GM18499 (cell line): ENCODE results near the gene ST6GAL1.
"Not testable (repeated sequence)": the region's sequence is repeated elsewhere in the genome, so short reads cannot be mapped to it uniquely, and the experiment has no call there.

ENCODE experiments used
- ATAC-seq: cut with Tn5 transposase; IDR thresholded peaks from one replicate; pipeline ENCODE4 v1.9.1; 2021; ENCODE audit warnings: moderate number of reproducible peaks; ENCODE audit not compliant: insufficient read depth, unreplicated experiment

ST6GAL1 gene

DNA sequence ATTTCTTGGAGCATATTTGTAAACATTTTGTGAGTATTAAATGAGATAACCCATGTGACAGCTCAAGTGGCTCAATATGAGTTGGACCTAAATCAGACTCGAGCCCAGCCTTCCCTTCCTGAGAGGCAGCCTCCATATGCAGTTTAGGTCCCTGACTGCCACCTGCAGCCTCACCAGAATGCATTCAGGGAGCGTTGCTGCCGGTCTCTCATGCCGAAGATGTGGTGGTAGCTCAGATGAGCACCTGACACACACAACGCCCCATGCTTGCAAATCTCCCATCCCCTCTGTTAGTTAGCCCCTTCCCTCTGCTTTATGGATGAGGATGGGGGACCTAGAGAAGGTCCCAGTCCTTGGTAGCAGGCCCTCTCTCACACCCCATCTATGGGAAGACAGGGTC, 9.2 kb downstream of the ST6GAL1 start:
- ATAC-seq: no peak

DNA sequence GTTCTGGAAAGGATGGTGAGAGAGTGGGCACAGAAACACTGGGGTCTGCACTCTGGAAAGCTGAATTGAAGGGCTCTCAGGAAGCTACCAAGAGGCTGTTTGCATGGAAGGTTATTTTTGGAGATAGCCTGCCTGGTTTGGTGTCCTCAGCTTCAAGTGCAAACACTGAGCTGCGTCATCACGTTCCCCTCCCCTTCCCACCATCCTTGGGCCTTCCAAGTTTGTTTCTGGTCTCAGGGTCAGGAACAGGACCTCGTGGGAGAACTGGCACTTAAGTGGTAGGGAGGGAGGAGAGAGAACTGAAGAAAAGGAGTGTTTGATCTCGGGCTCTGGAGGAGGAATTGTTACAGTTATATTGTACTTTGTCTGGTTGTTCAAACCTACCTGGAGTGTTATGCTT, 10.6 kb downstream of the ST6GAL1 start:
- ATAC-seq: no peak

DNA sequence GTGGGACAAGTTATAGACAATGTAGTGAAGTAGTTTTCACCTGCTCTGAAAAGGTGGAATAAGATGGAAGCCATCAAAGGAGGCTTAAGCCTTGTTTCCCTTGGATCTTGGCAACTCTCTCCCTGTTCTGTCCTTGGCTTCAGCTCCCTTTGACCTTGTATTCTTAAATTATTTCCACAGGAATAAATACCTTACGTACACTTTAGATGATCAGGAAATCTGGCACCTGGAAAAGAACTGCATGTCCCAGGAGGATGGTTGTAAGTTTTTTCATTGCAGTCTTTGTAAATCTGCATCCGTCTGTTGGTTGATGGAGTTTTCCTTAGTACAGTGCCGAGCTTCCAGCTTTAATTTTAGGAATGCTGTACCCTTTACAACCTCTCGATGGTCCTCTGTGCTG, 11.8 kb downstream of the ST6GAL1 start:
- no peak for ATAC-seq

DNA sequence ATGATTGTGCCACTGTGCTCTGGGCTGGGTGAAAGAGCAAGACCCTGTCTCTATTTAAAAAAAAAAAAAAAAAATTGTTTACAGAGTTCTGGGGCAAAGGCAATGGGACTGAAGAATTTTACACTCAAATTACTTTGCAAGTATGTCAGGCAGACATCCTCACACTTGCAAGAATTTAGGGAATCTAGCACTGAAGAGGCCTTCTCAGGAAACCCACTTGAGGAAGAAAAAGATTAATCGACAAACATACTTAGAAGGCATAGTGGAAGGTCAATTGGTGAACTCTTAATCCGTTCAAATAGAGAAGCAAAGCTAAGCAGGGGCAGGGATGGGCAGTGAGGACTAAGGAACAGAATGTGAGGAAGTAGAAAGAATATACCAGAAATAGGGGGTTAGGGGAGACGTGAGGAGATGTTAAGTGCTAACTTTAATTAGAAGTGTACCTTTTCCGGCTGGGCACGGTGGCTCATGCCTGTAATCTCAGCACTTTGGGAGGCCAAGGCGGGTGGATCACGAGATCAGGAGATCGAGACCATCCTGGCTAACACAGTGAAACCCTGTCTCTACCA, 15.0 kb downstream of the ST6GAL1 start:
- no peak for ATAC-seq

DNA sequence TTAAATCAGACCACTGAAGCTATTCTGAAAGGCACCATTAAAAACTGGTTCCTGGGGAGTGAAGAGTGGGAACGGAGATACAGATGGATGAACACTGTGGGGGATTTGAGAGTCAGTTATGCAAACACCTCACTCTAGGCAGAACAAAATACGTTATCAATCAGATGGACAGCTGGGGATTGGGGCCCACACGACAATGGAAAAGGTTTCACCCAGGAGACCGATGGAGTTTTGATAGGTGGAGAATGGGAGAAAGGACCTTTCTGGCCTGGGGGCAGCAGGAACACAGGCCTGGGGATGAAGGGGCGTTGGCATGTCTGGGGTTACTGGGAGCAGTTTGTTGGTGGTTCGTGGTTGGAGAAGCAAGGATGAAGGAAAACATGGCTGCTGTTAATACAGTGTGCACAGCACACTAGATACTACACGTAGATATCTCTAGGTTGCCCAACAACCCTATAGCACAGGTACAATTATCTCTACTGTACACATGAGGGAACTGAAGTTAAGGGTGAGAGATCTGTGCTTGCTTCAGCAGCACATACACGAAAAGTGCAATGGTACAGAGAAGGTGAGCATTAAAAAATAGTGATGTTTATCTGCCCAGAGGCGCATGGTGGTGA, 16.5 kb downstream of the ST6GAL1 start:
- peak; percentile 77 for ATAC-seq

DNA sequence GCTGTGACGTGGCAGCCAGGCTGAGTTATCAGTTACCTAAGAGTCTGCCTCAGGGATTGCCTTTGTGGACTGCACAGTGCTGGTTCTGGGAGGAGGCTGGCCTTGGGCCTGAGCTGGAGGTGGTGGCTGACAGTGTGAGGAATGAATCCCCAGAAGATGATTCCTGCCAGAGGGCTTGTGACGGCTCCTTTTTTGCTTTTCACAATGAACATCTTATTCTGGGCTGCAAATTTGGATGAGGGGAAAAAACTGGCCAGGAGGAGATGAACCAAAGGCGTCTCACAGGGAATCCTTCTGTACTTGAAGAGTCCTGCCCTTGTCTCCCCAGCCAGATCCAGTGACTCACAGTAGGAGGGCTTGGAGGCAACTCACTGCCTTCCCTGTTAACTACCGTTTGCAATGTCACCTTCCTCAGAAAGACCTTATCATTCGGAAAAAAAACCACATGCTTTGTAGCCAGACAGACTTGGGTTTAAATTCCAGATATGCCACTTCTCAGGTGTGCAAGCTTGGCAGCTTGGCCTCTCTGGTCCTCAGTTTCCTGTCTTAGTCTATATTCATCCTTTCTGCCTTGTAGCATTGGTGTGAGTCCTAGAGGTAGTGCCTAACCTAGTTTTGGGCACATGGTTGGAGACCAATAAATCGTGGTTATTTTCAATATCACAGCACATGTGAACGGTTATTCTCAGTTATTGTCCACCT, 19.1 kb downstream of the ST6GAL1 start:
- no peak for ATAC-seq

DNA sequence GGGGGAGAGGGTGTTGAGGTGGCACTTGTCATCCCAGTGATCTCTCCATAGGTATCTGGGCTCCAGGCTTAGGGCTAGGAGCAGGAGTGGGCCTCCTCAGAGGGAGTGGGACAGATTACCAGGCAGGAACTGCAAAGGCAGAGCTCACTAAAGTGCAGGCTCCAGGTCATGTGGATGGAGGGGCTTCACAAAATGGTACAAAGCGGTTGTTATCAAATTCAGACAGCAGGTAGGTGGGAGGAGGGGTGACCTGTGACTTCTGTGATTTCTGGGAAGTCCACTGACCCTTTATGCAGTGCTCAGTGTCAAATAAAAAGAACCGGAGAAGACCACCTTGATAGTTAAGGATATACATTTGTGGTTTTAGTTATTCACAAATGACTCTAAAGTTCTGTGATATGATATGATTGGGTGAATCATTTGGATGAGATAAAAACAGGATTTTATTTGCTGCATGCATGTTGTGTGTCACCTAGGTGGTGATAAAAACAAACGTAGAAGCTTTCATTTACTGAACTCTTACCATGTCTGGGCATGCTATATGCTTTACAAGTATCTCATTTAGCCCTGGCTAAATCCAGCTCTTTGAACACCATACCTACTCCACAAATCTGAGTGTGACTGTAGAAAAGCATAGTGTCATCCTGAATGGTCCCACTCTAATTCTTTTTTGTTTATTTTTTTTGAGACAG, 20.2 kb downstream of the ST6GAL1 start:
- no peak for ATAC-seq

DNA sequence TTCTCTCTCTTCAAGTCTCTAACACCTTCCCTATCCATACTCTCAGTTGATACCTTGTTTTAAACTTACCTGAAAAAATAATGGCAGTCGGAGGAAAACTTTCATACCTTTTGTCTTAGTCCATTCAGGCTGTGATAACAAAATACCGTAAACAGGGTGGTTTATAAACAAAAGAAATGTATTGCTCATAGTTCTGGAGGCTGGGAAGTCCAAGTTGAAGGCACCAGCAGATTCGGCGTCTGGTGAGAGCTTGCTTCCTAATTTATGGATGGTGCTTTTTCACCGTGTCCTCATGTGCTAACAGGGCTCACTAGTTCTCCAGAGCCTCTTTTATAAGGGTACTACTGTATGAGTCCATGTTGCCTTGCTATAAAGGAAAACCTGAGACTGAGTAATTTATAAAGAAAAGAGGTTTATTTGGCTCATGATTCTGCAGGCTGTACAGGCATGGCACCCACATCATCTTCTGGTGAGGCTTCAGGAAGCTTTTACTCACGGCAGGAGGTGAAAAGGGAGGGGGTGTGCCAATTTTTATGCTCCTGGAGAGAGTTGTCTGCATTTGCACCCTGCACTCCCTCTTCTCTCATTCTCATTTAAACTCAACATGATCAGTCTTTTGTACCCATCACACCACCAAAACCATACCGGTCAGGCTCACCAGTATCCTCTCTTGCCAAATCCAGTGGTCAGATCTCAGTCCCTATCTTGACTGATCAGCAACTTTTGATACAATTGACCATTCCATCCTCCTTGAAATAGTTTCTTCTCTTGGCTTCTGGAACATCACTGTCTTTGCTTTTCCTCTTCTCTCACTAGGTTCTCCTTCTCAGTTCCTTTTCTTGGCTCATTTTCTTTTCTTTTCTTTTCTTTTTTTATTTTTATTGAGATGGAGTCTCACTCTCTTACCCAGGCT, 21.6 kb downstream of the ST6GAL1 start:
- ATAC-seq: no peak

DNA sequence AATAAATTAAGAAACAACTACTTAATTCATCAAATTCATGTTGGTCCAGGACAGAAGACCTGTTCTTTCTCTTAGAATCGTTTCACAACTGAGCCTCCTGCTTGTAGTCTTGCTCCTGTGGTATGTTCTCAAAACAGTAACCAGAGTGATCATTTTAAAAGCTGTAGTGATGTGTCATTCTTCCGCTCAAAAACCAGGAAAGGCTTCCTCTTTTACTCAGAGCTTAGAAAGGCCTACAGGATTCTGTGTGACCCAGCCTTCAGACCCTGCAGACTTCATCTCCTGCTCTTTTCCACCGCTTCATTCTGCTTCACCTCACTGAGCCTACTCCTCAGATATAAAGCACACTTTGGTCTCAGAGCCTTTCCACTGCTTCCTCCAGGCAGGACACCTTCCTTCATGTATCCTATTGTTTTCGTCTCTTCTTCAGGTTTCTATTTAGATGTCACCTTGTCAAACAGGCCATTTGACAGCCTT, 22.7 kb downstream of the ST6GAL1 start:
- peak; percentile 50 for ATAC-seq

DNA sequence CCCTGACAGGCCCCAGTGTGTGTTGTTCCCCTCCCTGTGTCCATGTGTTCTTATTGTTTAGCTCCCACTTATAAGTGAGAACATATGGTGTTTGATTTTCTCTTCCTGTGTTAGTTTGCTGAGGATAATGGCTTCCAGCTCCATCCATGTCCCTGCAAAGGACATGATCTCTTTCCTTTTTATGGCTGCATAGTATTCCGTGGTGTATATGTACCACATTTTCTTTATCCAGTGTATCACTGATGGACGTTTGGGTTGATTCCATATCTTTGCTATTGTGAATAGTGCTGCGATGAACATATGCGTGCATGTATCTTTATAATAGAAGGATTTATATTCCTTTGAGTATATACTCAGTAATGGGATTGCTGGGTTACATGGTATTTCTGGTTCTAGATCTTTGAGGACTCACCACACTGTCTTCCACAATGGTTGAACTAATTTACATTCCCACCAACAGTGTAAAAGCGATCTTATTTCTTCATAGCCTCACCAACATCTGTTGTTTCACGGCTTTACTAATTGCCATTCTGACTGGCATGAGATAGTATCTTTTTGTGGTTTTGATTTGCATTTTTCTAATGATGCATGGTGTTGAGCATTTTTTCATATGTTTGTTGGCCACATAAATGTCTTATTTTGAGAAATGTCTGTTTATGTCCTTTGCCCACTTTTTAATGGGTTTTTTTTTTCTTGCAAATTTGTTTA, 23.8 kb downstream of the ST6GAL1 start:
- not testable (repeated sequence) for ATAC-seq

DNA sequence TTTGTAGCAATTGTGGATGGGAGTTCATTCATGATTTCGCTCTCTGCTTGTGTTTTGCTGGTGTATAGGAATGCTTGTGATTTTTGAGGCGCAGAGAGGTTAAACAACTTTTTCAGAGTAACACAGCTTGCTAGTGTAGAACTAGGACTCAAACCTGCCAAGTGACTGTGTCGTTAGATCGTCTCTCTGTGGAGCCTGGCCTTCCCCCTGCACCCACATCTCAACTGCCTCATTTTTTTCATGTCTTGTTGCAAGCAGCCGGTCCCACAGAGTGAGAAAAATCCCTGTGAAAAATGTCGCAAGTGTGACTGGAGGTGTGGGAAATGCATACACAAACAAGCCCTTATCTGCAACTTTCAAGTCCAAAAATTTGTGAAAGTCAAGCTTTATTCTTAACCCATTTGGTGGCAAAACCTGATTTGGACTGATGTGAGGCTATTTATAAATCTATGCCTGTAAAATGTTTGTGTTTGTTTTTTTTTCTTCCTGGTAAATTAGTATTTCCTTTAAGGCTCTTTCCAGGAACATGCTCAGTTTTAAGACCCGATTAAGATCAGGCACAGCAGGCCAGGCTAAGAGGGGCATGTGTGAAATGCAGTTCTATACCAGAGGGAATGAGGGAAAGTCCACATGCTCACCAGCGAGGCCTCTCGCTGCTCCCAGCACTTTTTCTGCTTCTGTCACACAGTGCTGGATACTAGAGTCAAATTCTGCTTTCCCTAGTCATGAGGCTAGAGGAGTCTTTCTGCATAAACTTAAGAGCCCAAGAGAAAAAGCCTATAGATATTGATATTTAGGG, 25.8 kb downstream of the ST6GAL1 start:
- no peak for ATAC-seq

DNA sequence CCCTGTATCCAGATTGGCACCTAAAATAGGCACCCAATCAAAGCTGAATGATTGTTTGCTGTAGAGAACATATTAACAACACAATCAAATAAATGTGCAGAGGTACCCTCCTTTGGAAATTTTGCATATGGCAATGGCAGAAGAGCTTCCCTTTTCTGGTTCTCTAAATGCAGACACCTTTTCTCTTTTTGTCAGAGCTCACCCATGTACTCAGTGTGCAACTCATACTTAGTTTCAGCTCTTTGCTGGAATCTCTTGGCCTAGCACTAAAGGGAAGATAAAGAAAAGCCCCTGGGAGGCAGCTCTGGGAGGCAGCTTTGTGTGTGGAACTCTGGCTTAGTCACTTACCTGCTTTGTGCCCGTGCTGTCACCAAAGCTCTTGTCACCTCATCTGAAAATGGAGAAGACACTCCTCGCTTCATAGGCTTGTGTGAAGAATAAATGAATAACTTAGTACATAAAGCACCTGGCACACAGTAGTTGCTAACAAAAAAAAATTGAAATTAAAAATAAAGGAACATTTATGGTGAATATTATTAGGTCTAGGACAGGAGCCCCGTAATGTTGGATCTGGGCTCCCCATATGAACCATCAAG, 28.8 kb downstream of the ST6GAL1 start:
- ATAC-seq: no peak

DNA sequence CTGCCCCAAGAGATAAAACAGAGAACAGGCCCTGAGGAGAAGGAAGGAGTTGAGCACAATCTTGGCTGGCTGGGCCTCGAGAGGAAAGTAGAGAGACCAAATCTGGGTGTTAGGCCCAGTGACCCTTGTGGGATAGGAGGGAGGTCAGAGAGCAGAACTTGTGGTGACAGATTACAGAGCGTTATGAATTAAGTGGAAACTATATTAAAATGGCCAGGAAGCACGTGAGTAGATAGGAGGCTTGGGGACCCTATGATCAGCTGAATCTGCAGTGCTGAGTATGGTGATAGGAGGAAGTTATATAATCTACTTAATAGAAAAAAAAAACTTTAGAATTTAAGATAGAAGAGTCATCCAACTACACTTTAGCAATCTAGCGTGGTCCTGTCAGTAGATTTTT, 30.0 kb downstream of the ST6GAL1 start:
- ATAC-seq: no peak

DNA sequence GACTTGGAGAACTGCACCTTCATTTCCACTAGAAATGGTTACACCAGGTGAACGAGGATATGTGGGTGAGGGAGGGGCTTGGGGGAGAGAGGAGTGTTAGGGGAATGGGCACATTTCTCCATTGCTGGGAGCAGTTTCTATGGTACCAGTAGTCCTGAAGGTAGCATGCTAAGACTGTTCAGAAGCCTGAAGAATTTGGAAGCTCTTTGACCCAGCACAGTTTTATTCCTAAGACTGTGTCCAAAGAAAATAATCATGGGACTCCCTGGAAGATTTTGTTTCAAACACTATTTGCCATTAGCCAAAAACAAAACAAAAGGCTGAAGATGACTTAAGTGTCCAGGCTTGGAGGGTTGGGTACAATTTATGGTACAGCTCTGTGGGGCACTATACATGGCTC, 32.1 kb downstream of the ST6GAL1 start:
- no peak for ATAC-seq

DNA sequence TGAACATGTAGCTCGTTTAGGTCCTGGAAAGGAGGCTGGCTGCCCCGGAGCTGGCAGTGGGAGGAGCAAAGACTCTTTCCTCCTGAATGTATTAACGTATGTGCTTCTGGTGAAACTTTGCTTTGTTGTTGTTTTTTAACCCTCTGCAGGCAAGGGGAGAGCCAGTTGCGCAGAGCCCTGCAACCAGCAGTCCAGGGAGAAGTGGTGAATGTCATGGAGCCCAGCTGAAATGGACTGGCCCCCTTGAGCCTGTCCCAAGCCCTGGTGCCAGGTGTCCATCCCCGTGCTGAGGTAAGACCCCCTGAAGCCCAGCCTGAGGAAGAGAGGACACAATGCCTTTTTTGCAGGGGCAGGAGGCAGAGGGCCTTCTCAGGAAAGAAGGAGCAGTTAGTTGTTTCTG, 33.3 kb downstream of the ST6GAL1 start:
- no peak for ATAC-seq

DNA sequence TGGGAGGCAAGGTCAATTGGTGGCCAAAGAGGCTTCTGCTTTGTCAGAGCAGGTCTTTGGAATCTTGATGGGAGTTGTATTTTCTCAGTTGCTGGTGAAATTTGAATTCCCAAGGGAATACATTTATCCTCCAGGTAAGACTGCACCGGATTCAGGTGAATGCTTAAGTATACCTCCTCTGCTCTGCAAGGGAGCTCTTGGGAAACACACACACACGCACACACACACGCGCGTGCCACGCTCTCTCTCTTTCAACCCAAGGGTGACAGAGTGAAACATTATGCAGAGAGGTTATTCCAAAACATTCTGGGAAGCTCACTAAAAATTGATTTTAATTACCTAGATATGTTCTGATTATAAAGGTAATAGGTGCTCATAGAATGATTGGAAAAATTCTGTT, 33.7 kb downstream of the ST6GAL1 start:
- no peak for ATAC-seq

DNA sequence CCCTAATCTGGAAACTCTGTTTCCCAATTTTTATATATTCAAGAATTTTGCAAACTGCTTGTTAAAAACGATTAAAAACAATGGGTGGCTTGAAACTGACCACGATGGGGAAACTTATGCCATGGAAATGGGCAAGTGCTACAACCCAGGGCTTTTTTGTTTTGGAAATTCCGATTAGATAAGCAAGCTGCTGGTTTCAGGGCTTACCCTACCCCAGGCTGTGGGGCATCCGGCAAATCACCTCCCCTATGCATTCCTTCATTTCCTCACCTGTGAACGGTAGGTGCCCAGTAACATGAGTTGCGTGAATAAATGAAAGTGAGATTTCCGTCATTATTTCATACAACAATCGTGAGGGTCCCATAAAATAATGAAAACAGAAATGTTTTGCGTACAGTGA, 34.3 kb downstream of the ST6GAL1 start:
- ATAC-seq: no peak

DNA sequence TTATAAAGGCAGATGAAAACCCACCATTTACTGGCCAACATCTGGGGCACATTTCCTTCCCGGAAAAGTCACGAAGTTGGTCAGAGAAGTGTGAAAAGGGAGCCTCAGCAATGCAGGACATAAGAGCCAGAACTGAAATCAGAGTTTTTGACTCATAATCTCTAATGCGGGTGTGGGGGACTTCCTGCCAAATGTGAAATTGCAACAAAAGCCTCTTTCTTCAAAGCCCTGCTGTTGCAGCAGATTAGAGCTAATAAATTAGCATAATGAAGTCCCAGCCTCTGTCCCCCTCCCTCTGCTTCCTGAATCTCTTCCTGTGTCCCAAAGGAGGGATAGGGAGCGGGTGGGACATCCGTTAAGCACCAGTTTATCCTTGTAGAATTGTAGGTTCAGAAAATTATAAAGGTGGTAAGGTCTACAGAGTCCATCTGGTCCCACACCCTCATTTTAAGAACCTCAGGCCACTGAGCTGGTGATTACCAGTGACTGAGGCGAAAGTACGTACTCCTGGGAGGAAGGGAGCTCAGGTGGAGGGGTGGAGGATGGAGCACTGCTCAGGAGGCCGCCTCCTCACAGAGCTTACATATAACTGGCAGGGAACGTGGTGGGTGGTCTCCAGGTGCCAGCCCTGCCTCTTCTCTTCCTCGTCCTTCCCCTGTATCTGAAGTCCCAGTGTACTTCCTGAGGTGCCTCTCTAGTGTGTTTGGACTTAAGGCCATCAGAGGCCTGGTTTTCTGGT, 35.0 kb downstream of the ST6GAL1 start:
- no peak for ATAC-seq
